Measurements from ENCODE around the gene CHRDL2.

GRCh38 chr11:74731301-74732094, at the start of gene CHRDL2:
- TF ChIP-seq TARDBP (IDR thresholded peaks at IDR 0.05) (no peak), CTBP1 (IDR thresholded peaks at IDR 0.05; ENCODE audit: borderline replicate concordance) (no peak), SUZ12 (IDR thresholded peaks at IDR 0.05) (no peak), ELF4 (IDR thresholded peaks at IDR 0.05) (no peak), SP1 (IDR thresholded peaks at IDR 0.05) (no peak), FOXK2 (IDR thresholded peaks at IDR 0.05) (no peak), FOXM1 (IDR thresholded peaks at IDR 0.05; ENCODE audit: borderline replicate concordance) (no peak), L3MBTL2 (conservative IDR thresholded peaks at IDR 0.05) (no peak), FOXA1 (IDR thresholded peaks at IDR 0.05) (no peak), NFRKB (IDR thresholded peaks at IDR 0.05) (no peak), BHLHE40 (IDR thresholded peaks at IDR 0.05; ENCODE audit: borderline replicate concordance) (no peak)
- TF ChIP-seq, protein P1, sequence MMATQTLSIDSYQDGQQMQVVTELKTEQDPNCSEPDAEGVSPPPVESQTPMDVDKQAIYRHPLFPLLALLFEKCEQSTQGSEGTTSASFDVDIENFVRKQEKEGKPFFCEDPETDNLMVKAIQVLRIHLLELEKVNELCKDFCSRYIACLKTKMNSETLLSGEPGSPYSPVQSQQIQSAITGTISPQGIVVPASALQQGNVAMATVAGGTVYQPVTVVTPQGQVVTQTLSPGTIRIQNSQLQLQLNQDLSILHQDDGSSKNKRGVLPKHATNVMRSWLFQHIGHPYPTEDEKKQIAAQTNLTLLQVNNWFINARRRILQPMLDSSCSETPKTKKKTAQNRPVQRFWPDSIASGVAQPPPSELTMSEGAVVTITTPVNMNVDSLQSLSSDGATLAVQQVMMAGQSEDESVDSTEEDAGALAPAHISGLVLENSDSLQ (IDR thresholded peaks at IDR 0.05): no peak
